A549 (cell line): Measurements from ENCODE around the gene ALDOA. TPM values are rescaled to one million over a fixed set of nuclear protein-coding genes. Genes with fewer than 3 reads are reported as not detected.

Source experiments
- ATAC-seq, 2 experiments: fragments of 200-7000 bp in 1 of 2; fragments of >200 bp in 1 of 2; cut with Nextera tagmentation in 1 of 2; cut with Tn5 transposase in 1 of 2; 3 replicates each; pipeline versions ENCODE4 v1.8.0 to v1.9.1; 2018 to 2020; ENCODE audit warnings: mild to moderate bottlenecking in 1 of 2, moderate library complexity in 1 of 2
- CTCF ChIA-PET: fragments of 300-600 bp; sonication (Branson Sonifier 250); formaldehyde crosslinking; extraction: SDS; loops from one replicate; lab custom pipeline; 2021; ENCODE audit warnings: antibody characterized with exemption, inconsistent platforms; lab: Yijun Ruan, JAX
- POLR2A ChIA-PET: fragments of 350-600 bp; formaldehyde crosslinking; extraction: SDS; loops from one replicate; lab custom pipeline; 2021; ENCODE audit warnings: antibody characterized with exemption, inconsistent platforms; lab: Yijun Ruan, JAX
- DNase-seq, 2 experiments: peaks; one replicate each; pipeline versions ENCODE4 v3.0.0 to v3.0.0-alpha.2; 2011 to 2016; ENCODE audit warnings: low read depth in 1 of 2, low spot score in 1 of 2
- FAIRE-seq: peaks from 2 replicates; lab custom pipeline; 2011; peaks lifted over from hg19 to GRCh38; lab: Jason Lieb, UNC
- H3K27ac ChIP-seq, 2 experiments: fragments of >200 bp; sonication (Bioruptor Twin); formaldehyde crosslinking; 3 replicates each; pipeline ENCODE4 v1.5.1; 2016 to 2017
- H3K4me1 ChIP-seq: fragments of >200 bp; sonication (Bioruptor Twin); formaldehyde crosslinking; 3 replicates; pipeline ENCODE4 v1.6.1; 2016
- H3K4me2 ChIP-seq: fragments of >200 bp; sonication (Bioruptor Twin); formaldehyde crosslinking; 3 replicates; pipeline ENCODE4 v1.6.1; 2016
- H3K4me3 ChIP-seq: fragments of >200 bp; sonication (Bioruptor Twin); formaldehyde crosslinking; 3 replicates; pipeline ENCODE4 v1.5.1; 2016
- H3K9me3 ChIP-seq: fragments of >200 bp; sonication (Bioruptor Twin); formaldehyde crosslinking; 3 replicates; pipeline ENCODE4 v1.6.1; 2016
- ATOH8 ChIP-seq: fragments of 250-450 bp; sonication (Bioruptor Pico); IDR thresholded peaks from 2 replicates; pipeline ENCODE4 v1.5.0; 2020; ENCODE audit warnings: low read depth, mild to moderate bottlenecking, moderate library complexity
- CHD2 ChIP-seq: fragments of 150-350 bp; IDR thresholded peaks from 2 replicates; pipeline ENCODE4 v1.6.1; 2014; ENCODE audit warnings: low read length; ENCODE audit not compliant: partially characterized antibody
- CHD4 ChIP-seq: fragments of 200-600 bp; sonication (generic); IDR thresholded peaks from 2 replicates; pipeline ENCODE4 v1.6.1; 2016; ENCODE audit warnings: antibody characterized with exemption, mild to moderate bottlenecking, borderline replicate concordance
- E2F6 ChIP-seq: IDR thresholded peaks from 2 replicates; pipeline ENCODE4 v1.6.1; 2012; ENCODE audit warnings: low read depth, borderline replicate concordance
- EHF ChIP-seq: fragments of 250-450 bp; sonication (Bioruptor Pico); IDR thresholded peaks from 2 replicates; pipeline ENCODE4 v1.5.0; 2020; ENCODE audit warnings: mild to moderate bottlenecking
- EP300 ChIP-seq, 2 experiments: fragments of >200 bp; sonication (Bioruptor Twin); formaldehyde crosslinking; IDR thresholded peaks; 2 replicates in 1 of 2; 3 replicates in 1 of 2; pipeline ENCODE4 v1.6.1; 2016 to 2017
- FOSB ChIP-seq: fragments of 250-450 bp; sonication (Bioruptor Pico); IDR thresholded peaks from 2 replicates; pipeline ENCODE4 v1.5.0; 2020; ENCODE audit warnings: mild to moderate bottlenecking, moderate library complexity
- FOSL2 ChIP-seq, 2 experiments: fragments of 450-650 bp in 1 of 2; fragments of >200 bp in 1 of 2; sonication (Bioruptor Twin) in 1 of 2; formaldehyde crosslinking; IDR thresholded peaks; 2 replicates each; pipeline versions ENCODE4 v1.5.0 to v1.6.1; 2016 to 2020; ENCODE audit warnings: mild to moderate bottlenecking in 1 of 2, moderate library complexity in 1 of 2
- GATA3 ChIP-seq: IDR thresholded peaks from 2 replicates; pipeline ENCODE4 v1.6.1; 2012; ENCODE audit warnings: borderline replicate concordance
- HEYL ChIP-seq: fragments of 250-450 bp; sonication (Bioruptor Pico); IDR thresholded peaks from 2 replicates; pipeline ENCODE4 v1.8.0; 2021; ENCODE audit warnings: mild to moderate bottlenecking, moderate library complexity
- HOXB5 ChIP-seq: fragments of 250-450 bp; sonication (Bioruptor Pico); IDR thresholded peaks from 2 replicates; pipeline ENCODE4 v1.5.0; 2020; ENCODE audit warnings: mild to moderate bottlenecking, moderate library complexity
- JUNB ChIP-seq: fragments of >200 bp; sonication (Bioruptor Twin); formaldehyde crosslinking; IDR thresholded peaks from 2 replicates; pipeline ENCODE4 v1.6.1; 2016
- MAFK ChIP-seq: fragments of 450-650 bp; IDR thresholded peaks from 2 replicates; pipeline ENCODE4 v1.6.1; 2014; ENCODE audit not compliant: partially characterized antibody
- MAZ ChIP-seq: fragments of 150-350 bp; IDR thresholded peaks from 2 replicates; pipeline ENCODE4 v1.6.1; 2014; ENCODE audit warnings: antibody characterized with exemption, low read depth, low read length, borderline replicate concordance
- NR3C1 ChIP-seq: fragments of >200 bp; sonication (Bioruptor Twin); formaldehyde crosslinking; IDR thresholded peaks from 3 replicates; pipeline ENCODE4 v1.6.1; 2017
- PBX3 ChIP-seq: IDR thresholded peaks from 2 replicates; pipeline ENCODE4 v1.6.1; 2012
- RAD21 ChIP-seq, 2 experiments: fragments of >200 bp in 1 of 2; sonication (Bioruptor Twin) in 1 of 2; formaldehyde crosslinking in 1 of 2; IDR thresholded peaks in 1 of 2; conservative IDR thresholded peaks in 1 of 2; 2 replicates in 1 of 2; 3 replicates in 1 of 2; pipeline ENCODE4 v1.6.1; 2012 to 2018; ENCODE audit warnings: inconsistent platforms in 1 of 2
- RCOR1 ChIP-seq: fragments of 150-350 bp; IDR thresholded peaks from 2 replicates; pipeline ENCODE4 v1.6.1; 2014; ENCODE audit warnings: antibody characterized with exemption, low read length, low read depth
- SREBF2 ChIP-seq: fragments of 450-650 bp; IDR thresholded peaks from 2 replicates; pipeline ENCODE4 v1.6.1; 2014; ENCODE audit warnings: mild to moderate bottlenecking, moderate library complexity
- ZC3H11A ChIP-seq: fragments of 450-650 bp; IDR thresholded peaks from 2 replicates; pipeline ENCODE4 v1.6.1; 2014; ENCODE audit warnings: antibody characterized with exemption, mild to moderate bottlenecking
- ZFP36 ChIP-seq: fragments of 450-650 bp; IDR thresholded peaks from 2 replicates; pipeline ENCODE4 v1.6.1; 2014; ENCODE audit warnings: borderline replicate concordance; ENCODE audit not compliant: partially characterized antibody
- ZSCAN20 ChIP-seq: fragments of 250-450 bp; sonication (Bioruptor Pico); IDR thresholded peaks from 2 replicates; pipeline ENCODE4 v1.8.0; 2022; ENCODE audit warnings: mild to moderate bottlenecking, moderate library complexity
- WGBS: methylation state at CpG from one replicate; pipeline ENCODE4 v1.1.6; 2017; ENCODE audit errors: missing lambda C conversion rate; 5-methylcytosine and 5-hydroxymethylcytosine counted together
- polyA plus RNA-seq, 4 experiments: library from polyadenylated mRNA; depleted of rRNA in 3 of 4; stranded (reverse); fragments of >200 nt; fragmentation: RNase III in 1 of 4; extraction: RNeasy Plus Mini Kit Qiagen cat#74134 plus additional on column Dnase treatment in 1 of 4; gene quantifications; 2 replicates in 3 of 4; 3 replicates in 1 of 4; pipeline ENCODE4 v1.2.3, GENCODE V29; 2011 to 2017
- TF ChIP-seq, protein P1 (sequence below): fragments of 250-450 bp; sonication (Bioruptor Pico); IDR thresholded peaks from 2 replicates; pipeline ENCODE4 v1.5.0; 2021; ENCODE audit warnings: mild to moderate bottlenecking, moderate library complexity, borderline replicate concordance
- TF ChIP-seq, protein P2 (sequence below): fragments of >200 bp; sonication (Bioruptor Twin); formaldehyde crosslinking; IDR thresholded peaks from 3 replicates; pipeline ENCODE4 v1.5.1; 2016
- TF ChIP-seq, protein P3 (sequence below): fragments of >200 bp; sonication (Bioruptor Twin); formaldehyde crosslinking; IDR thresholded peaks from 3 replicates; pipeline ENCODE4 v1.6.1; 2016
- TF ChIP-seq, protein P4 (sequence below): fragments of >200 bp; sonication (Bioruptor Twin); formaldehyde crosslinking; IDR thresholded peaks from 2 replicates; pipeline ENCODE4 v1.6.1; 2016

The ALDOA gene
- polyA plus RNA-seq, 2 of the 4 experiments (the other 2 are of a cell fraction): 741 to 1,286 TPM

- POLR2A ChIA-PET: no interaction called here
- Histone ChIP-seq H3K9me3 (no peaks in the 10 kb centered on the region), H3K27ac (no peak overlapping the region), H3K4me2 (no peak overlapping the region), H3K4me3 (no peak overlapping the region), H3K4me1 (peaks cover 21% of the 10 kb centered on the region)
- no peak for ATAC-seq
- WGBS: 97% methylated on average over 7 of the region's 7 CpGs
- CTCF ChIA-PET: interaction anchor here (1.1 to 13.1 kb wide), 3 partner anchors 9 to 249 kb away, joined by 3 to 153 read pairs (median 6); partner anchors contain the start of genes TBX6 and YPEL3
- DNase-seq: no peak
- FAIRE-seq: no peak
- TF ChIP-seq ZSCAN20 (CRISPR knock-in tag): no peak
- TF ChIP-seq E2F6: no peak
- TF ChIP-seq, protein P1, sequence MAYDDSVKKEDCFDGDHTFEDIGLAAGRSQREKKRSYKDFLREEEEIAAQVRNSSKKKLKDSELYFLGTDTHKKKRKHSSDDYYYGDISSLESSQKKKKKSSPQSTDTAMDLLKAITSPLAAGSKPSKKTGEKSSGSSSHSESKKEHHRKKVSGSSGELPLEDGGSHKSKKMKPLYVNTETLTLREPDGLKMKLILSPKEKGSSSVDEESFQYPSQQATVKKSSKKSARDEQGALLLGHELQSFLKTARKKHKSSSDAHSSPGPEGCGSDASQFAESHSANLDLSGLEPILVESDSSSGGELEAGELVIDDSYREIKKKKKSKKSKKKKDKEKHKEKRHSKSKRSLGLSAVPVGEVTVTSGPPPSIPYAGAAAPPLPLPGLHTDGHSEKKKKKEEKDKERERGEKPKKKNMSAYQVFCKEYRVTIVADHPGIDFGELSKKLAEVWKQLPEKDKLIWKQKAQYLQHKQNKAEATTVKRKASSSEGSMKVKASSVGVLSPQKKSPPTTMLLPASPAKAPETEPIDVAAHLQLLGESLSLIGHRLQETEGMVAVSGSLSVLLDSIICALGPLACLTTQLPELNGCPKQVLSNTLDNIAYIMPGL (CRISPR knock-in tag): no peak
- TF ChIP-seq SREBF2: no peak
- no peak for TF ChIP-seq ZC3H11A
- TF ChIP-seq, protein P2, sequence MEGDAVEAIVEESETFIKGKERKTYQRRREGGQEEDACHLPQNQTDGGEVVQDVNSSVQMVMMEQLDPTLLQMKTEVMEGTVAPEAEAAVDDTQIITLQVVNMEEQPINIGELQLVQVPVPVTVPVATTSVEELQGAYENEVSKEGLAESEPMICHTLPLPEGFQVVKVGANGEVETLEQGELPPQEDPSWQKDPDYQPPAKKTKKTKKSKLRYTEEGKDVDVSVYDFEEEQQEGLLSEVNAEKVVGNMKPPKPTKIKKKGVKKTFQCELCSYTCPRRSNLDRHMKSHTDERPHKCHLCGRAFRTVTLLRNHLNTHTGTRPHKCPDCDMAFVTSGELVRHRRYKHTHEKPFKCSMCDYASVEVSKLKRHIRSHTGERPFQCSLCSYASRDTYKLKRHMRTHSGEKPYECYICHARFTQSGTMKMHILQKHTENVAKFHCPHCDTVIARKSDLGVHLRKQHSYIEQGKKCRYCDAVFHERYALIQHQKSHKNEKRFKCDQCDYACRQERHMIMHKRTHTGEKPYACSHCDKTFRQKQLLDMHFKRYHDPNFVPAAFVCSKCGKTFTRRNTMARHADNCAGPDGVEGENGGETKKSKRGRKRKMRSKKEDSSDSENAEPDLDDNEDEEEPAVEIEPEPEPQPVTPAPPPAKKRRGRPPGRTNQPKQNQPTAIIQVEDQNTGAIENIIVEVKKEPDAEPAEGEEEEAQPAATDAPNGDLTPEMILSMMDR: no peak
- no peak for TF ChIP-seq ZFP36
- no peak for TF ChIP-seq EP300 (IDR thresholded peaks at IDR 0.05)
- TF ChIP-seq GATA3: no peak
- TF ChIP-seq, protein P3, sequence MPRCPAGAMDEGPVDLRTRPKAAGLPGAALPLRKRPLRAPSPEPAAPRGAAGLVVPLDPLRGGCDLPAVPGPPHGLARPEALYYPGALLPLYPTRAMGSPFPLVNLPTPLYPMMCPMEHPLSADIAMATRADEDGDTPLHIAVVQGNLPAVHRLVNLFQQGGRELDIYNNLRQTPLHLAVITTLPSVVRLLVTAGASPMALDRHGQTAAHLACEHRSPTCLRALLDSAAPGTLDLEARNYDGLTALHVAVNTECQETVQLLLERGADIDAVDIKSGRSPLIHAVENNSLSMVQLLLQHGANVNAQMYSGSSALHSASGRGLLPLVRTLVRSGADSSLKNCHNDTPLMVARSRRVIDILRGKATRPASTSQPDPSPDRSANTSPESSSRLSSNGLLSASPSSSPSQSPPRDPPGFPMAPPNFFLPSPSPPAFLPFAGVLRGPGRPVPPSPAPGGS: no peak
- TF ChIP-seq RAD21 (conservative IDR thresholded peaks at IDR 0.05 in 1 of 2, IDR thresholded peaks at IDR 0.05 in 1 of 2): no peak
- no peak for TF ChIP-seq JUNB
- no peak for TF ChIP-seq PBX3
- TF ChIP-seq FOSB: no peak
- TF ChIP-seq, protein P4, sequence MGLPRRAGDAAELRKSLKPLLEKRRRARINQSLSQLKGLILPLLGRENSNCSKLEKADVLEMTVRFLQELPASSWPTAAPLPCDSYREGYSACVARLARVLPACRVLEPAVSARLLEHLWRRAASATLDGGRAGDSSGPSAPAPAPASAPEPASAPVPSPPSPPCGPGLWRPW: no peak
Observed at GRCh38 chr16:30115238-30115637, 49.7 kb downstream of the ALDOA start.

GRCh38 chr16:30116291-30117207, 51.0 kb downstream of the ALDOA start:
- Histone ChIP-seq H3K9me3 (no peaks in the 10 kb centered on the region), H3K4me1 (peaks cover 24% of the 10 kb centered on the region), H3K4me2 (no peak overlapping the region), H3K4me3 (no peak overlapping the region), H3K27ac (no peak overlapping the region)
- POLR2A ChIA-PET: no interaction called here
- FAIRE-seq: no peak
- WGBS: 87% methylated on average over 16 of the region's 16 CpGs
- ATAC-seq: no peak
- CTCF ChIA-PET: interaction anchor here (0.6 to 13.1 kb wide), 4 partner anchors 8 to 293 kb away, joined by 3 to 153 read pairs (median 4); partner anchors contain the start of genes TBX6 and YPEL3
- DNase-seq: no peak
- TF ChIP-seq NR3C1 (no peak), MAFK (no peak), CHD2 (no peak), RCOR1 (no peak), HOXB5 (CRISPR knock-in tag) (no peak), MAZ (no peak), ATOH8 (no peak), FOSB (no peak), FOSL2 (IDR thresholded peaks at IDR 0.05) (no peak), FOSL2 (CRISPR knock-in tag; IDR thresholded peaks at IDR 0.05) (no peak), EHF (no peak), CHD4 (no peak), HEYL (CRISPR knock-in tag) (no peak)
